Activated CD8-positive, alpha-beta memory T cell treated with anti-CD3 and anti-CD28 coated beads for 1 hour (primary cell): ENCODE data around the gene PSAPL1.

Experiments
- DNase-seq, 2 donors: peaks; one replicate each; pipeline ENCODE4 v3.0.0-alpha.2; 2020; ENCODE audit warnings: low read depth in 1 of 2; ENCODE audit errors: extremely low read depth in 1 of 2

Gene PSAPL1

DNA sequence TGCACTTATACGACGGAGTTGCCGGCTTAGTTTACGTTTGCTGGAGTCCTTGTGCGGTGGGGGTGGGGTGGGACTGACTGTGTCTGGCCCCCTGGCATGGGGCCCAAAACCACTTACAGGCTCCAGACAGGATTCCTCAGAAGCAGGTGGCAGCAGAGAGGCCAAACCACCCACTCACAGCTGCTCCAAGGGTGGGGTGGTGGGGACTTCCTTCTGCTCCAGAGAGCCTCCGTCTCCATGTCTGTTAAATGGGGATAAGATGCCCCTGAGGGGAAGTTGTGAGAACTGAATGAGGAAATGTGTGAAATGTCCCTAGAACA is 36.7 kb downstream of the PSAPL1 start:
- DNase-seq, result no peak

DNA sequence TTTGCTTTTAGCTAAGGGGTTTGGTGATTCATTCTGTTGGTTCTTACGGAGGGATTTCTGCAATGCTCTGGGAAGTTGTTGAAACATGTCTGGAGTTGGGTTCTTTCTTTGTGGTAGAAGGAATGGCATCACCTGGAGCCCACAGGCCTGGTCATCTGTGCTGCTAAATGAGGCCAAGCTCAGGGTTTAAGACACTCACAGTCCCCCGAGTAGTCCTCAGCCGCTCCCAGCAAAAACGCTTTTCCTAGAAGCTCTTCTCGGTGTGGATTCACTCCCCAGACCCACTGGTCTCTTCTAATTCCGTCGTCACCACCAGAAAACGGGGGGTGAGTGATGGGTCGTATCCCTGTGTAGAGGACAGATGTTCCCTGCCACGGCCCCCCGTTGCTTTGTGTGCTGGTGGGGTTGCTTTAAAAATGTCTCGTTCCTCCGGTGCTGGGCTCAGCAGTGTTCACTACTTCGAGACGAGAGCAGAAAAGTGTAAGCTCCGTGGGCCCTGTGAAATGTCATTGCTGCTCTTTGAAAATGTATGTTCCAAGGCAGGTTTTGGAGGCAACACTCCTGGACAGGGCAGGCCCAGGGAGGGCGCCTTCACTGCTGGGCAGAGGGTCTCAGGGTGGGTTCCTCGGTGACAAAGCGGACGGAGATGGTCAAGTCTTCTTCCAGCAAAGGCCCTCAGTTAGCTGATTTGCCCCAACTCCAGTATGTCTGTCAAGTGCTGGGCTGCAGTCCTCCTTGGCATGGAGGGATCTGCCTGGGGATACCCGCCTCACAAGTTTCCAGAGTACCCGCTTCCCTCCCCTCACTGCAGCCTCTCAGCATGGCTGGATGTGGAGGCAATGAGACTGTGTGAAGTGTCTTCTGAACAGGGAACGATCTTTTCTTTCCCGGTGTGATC is 37.3 kb downstream of the PSAPL1 start:
- no peak for DNase-seq

DNA sequence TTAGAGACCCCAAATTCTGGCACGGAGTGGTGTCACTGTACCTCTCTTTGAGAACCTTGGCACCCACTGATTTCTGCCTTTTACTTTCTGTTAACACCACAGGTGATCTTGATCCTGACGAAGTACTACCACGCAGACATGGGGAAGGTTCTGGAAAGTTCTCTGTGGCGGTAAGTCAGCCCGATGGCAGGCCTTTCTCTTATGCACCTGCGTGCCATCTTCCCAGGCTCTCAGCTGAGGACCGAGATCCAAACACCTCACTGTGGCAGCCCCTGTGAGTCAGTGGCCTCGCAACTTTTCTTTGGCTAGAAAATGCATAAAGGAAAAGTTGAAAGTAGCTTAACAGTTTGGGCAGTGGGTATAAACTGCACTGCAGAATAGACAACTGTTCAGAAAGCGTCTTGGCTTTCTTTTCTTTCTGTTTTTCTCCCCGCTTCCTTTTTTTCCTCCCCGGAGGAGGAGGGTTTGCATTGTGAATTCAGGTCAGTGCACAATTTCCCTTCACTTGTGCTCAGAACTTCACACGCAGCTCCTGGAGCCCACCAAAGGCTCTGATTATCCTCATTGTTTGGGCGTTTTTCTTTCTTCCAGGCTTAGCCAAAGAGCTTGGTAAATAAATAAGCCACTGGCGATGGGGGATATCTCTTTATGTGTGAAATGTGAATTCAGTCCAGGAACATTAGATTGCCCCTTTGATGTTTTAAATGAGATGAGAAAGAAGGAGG is 38.4 kb downstream of the PSAPL1 start:
- no peak for DNase-seq

DNA sequence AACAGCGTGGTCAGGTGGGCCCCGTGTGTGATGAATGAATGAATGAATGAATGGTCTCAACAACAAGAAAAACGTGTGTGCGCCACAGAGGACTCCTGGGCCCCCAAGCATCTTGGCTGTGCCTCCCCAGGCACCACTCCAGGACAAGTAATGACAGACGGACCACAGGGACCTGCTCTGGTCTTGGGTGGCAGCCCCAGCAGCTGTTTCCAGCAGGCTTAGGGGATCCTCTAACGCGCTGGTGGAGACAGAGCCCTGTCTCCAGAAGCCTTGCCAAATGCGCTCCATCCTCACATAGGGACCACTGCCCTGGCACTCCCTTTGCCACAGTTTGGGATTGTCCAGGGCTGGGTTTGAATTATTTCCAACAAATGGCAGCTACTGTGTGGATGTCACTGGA is 39.1 kb downstream of the PSAPL1 start:
- no peak for DNase-seq

DNA sequence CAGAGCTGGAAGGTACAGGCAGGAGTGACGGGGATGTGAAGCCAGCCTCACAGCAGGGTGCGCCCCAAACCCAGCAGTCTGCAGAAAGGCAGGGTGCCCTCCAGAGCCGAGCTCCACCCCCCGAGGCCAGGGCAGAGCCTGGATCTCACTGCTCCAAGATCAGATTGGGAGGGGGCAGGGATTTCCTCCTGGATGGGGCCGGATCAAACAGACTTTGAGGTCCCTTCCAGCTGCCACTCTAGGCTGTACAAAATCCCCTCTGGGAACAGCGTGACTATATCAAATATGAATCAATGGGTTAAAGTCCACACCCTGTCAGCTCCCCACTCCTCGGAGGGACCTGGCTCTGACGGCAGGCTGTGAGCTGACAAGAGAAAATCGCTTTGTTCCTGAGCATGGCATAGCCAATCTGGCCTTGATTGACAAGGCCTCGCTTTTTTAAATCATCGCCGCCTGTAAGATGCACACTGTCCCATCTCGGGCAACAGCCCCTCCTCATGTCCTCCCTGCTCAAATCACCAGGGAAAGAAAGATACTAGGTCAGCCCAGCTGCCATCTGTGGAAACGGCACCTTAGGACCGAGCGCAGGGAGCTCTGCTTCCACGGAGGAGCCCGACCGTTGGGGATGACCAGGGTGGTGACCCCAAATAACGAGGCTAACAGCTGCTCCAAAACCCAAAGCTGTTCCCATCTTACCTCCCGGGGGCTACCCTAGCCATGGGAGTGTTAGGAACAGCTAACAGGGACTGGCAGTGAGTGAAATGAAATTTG is 39.9 kb downstream of the PSAPL1 start:
- DNase-seq, result no peak

DNA sequence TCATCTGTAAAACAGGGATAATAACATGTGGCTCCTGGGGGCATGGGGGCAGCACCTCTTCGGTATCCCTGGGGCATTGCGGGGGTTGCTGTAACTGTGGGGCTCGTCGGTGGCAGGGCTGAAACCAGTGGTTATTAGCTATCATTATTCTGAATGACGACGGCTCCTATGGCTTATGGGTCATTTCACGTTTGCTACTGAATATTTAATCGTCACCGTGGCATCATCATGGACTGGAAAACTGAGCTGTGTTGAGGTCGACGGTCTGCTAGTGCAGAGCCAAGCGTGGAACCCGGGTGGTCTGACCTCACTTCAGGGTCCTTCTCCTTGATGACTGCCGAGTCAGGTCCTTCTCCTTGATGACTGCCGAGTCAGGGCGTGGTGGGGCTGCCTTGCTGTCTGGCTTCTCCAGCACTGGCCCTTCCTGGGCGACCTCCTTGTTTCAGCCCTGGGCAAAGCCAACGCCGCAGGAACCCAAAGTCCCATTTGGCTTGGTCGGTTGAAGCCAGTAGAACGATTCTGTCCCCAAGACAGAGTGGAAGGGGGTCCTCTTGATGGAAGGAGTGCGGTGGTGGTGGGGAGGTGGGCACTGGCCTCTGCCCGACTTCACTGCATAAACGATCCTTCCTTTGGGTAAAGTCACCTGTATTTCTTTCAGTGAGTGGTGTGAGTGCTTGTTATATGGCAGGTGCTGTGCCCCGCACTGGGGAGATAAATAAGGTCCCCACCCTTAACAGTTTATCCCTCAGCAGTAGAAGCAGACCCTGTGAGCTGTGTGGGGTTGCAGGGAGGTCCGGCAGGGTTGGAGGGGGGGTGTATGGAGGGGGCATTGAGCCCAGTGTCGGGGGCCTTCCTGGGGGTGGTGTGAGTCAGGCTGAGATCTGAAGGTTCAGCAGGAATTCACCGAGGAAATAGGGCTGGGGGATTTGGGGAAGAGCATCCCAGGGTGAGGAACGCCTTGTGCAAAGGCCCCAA is 40.8 kb downstream of the PSAPL1 start:
- DNase-seq, result no peak

DNA sequence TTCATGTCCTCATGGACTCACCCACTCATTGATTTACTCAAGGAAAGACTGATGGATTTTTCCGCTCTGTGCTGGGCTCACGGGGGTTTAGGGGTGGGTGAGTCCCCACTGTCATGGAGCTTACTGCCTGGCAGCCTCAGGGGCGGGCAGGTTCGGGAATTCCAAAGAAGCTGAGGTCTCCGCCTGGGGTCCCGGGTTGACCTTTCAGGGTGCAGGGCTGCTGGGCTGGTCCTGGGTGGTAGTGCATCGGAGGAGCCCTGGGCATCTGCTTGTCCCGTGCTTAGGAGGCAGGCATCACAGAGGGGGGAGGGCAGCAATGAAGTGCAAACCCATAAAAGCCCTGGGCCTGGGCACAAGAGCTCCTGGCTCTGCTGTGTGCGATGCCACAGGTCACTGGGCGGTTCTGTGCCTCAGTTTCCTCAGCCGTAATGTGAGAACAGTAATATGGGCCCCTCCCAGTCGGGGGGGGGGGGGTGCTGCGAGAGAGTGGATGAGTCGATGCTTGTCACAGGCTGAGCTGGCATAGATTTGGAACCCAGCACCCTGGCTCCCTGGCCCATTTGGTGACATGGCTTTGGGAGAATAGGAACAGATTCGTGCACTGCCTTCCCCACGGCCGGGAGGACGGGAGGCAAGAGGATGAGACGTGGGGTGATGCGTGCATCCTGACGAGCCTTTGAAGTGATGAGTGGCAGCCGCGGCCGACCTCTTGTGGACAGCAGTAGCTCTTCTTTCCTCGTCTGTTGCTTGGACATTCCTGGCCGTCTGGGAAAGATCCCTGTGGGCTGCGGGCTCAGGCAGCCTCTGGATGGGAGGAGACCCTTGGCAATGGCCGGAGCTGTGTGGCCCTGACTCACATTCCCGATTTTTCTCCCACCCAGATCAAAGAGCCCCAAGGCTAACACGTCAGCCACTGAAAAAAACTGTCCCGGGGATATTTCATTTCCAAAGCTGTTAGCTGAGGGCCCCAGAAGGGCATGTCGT is 42.0 kb downstream of the PSAPL1 start:
- no peak for DNase-seq

DNA sequence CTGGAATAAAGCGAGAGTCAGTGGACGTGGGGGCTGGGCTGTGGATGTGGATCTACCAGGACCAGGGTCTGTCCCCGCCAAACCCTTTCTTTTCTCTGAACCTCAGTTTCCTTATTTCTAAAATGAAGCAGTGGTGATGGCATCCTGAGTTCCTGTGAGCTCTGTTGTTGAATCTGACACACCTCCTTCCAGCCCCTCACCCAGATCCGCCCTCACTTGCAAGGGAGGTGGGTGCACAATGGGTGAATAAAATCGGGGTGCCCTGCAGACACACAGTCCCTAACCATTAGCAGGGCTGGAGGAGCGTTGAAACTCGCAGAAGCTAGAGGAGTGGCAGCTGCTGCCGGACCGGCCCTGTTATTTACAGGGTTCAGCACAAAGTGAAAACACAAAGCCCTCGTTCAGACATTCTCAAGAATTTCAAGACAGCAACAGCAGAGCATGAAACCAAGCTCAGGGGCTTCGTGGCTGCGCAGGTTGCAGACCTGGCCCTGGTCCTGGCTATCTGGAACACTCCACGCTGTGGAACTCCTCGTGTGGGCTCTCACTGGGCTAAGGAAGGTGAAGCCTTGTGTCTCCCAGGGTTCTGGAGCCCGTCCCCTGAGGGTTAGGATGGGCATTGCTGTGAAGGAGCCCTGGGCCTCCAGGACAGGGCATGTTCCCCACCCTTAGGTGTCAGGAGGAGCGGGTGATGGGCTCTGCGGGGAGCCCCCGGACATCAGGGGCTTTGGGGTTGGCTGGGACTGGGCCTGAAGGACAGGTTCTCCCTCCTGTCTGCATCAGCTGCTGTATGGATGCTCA is 42.9 kb downstream of the PSAPL1 start:
- DNase-seq, result no peak

DNA sequence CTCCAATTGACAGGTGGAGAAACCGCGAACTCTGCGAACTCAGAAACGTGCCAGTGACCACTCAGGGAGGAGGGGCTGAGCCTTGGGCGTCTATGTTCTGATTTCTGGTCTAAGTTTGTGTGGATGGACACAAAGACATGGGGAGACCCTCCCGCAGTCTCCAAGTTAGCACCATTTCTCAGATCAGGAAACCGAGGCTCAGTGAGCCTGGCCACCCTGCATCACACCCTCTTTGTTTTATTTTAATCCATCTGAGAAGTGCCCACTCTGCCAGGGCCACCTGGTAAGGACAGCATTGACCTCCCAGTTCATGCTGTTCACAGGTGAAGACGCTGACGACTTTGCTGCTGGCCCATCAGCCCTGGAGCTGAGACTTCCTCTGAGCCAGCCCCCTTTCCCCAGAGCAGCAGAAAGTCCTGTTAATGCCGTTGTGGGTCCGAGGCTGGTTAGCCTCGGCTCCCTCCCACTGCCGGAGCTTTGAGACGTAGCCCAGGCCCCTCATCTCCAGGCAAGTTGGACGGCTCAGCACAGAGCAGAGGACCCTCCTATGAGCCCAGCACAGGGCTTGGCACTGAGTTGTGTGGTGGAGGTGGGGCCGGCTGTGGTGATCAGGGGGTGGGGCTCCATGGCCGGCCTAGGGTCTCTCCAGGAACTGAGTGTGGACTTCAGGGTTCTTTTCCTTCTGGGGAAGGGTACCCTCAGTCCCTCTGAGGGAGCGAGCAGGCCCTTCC is 43.7 kb downstream of the PSAPL1 start:
- DNase-seq, result no peak

DNA sequence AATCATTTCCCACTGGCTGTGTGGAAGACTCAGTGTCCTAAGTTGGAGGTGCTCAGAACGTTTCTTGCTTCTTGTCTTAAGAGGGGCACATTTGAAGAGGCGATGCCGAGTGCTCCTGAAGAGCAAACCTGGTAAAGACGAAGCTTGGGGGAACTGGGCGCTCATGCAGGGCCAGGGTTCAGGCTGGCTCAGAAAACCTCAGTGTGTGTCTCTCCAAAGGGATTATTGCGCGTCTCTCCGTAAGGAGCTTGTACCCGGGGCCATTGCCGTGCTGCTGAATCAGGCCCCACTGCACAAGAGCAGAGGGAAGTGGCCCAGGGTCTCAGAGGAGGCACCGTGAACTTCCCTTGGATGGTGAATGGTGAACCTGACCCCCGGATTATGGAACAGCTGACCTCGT is 44.4 kb downstream of the PSAPL1 start:
- DNase-seq, result no peak

DNA sequence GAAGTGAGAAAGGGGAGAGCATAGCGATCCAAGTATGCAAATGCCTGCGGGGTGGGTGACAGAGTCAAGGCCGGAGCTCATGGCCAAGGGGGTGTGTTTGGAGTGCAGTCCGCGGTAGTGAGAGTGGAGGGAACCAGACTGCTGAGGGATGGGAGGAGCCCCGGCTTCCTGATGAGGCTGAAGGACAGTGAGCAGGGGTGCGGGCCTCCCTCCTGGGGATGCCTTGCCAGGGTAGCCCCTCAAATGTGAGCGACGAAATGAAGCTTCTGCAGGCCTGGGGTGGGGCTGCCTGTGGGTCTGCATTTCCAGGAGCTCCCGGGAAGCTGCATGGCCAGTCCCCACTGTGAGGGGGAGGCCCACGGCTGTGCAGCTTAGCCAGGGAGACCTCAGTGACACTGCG is 45.0 kb downstream of the PSAPL1 start:
- DNase-seq, result no peak

DNA sequence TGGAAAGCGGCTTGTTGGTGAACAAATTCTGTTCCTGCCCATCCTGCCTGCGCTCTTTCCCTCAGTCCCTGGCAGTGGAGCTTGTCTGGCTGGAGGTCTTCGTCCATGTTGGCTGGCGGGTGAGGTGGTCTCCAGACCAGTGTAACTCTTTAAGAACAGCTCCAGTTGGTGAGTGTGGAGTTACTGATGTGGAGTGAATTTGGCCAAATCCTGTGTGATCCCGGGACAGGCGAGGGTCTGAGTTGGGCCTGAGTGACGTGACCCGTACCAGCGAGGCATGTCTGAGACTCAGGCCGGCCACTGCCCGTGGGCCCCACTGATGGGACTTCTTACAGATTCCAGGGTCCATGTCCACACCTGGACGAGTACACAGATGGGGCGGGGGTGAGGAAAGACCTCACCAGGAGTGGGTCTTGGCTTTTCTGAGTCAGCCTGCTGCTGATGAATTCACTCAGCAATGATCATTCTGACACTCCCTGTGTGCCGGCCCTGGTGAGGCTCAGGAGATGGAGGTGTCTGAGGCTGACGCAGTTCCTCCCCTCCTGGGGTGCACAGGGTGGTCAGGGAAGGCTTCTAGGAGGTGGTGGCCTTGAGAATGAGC is 45.5 kb downstream of the PSAPL1 start:
- no peak for DNase-seq

DNA sequence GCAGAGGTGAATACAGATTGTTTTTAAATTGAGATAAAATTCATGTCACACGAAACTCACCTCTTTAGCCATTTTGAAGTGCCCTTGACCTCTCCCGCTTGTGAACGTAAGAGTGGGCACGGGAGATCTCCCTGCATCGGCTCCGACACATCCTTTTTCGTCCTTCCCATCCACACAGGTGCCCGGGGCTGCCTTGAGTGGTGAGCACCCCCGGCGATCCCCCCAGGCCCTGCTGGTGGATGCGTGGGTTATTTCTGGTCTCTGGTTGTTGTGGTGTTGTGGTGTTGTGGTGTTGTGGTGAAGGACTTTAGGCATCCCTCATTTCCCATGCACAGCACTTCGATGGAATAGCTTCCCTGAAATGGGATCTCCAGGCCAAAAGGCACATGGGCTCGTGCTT is 46.1 kb downstream of the PSAPL1 start:
- DNase-seq, result no peak

DNA sequence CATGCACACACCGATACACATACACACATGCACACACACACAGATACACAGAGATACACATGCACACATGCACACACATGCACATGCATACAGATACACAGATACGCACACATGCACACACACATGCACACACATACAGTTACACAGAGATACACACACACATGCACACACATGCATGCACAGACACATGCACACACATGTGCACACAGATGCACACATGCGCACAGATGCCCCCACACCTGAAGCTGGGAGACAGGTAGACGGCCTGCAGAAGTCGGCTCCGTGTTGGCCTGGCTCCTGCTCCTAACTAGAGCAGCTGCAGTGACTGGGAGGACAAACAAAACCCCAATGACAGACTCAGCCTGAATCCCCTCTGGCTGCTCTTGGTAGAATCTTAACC is 46.8 kb downstream of the PSAPL1 start:
- DNase-seq, result no peak

DNA sequence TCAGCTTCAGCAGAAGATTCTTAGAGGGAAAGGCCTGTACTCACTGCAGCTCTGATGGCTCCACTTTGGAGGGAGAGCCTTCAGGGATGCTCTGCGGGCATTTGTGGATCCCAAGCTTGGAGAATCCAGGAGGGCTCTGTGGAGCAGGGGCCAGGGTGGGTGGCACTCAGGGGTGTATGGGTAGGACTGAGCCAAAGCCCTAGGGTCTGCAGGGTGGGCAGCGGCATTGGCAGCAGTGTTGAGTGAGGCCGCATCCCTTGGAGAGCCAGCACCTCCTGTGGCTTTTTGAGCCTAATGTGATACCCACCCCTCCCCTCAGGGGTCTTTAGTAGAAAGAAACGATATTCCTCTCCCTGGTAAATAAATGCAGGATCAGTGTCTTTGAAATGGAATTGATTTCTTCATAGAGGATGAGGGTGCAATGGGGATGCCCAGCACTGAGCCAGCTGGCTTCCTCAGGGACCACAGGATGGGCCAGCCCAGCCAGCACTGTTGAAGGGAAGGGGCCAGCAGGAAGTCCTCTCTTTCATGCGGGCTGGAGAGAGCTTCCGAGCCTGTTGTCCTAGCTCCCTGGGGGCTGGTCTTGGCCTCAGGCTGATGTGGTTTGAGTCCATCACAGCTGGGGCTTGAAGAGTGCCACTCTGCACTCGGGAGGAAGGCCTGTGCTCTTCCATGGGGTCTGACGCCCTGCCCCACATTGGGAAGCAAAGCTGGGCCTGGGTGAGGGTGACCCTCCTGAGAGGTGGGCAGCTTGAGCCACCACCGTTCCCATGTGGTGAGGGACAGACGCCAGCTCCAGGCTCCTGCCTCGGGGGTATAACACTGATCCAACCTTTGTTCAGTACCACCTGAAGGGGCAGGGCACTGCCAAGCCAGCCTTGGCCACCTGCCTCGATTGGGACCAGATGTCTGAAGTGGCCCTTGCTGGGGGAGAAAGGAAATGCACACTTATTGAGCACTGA is 49.5 kb downstream of the PSAPL1 start:
- DNase-seq, result no peak
